Kidney (tissue), 14 donors: ENCODE measurements around the gene SNX5. TPM values are rescaled to one million over a fixed set of nuclear protein-coding genes. Genes with fewer than 3 reads are reported as not detected.

Experiments used
- DNase-seq, 5 donors: peaks; one replicate each; pipeline ENCODE4 v3.0.0-alpha.2; 2013 to 2020
- FAIRE-seq: peaks from 2 replicates; lab custom pipeline; 2012; peaks lifted over from hg19 to GRCh38; lab: Jason Lieb, UNC
- H3K27ac ChIP-seq, 2 donors: one replicate each; pipeline ENCODE4 v1.7.0; 2013; ENCODE audit warnings: low read depth in 2 of 2, low read length in 2 of 2, inconsistent platforms in 1 of 2
- H3K27me3 ChIP-seq: one replicate; pipeline ENCODE4 v1.7.1; 2013; ENCODE audit warnings: low read length, inconsistent platforms; ENCODE audit not compliant: control insufficient read depth, insufficient read depth
- H3K36me3 ChIP-seq, 3 donors: one replicate each; pipeline versions ENCODE4 v1.7.0 to v1.7.1; 2013; ENCODE audit warnings: low read length in 3 of 3, control low read depth in 1 of 3, inconsistent platforms in 1 of 3; ENCODE audit not compliant: insufficient read depth in 3 of 3, control insufficient read depth in 2 of 3
- H3K4me1 ChIP-seq, 3 donors: one replicate each; pipeline versions ENCODE4 v1.7.0 to v1.7.1; 2013; ENCODE audit warnings: low read length in 3 of 3, inconsistent platforms in 1 of 3, low read depth in 1 of 3; ENCODE audit not compliant: control insufficient read depth in 2 of 3, insufficient read depth in 2 of 3
- H3K4me3 ChIP-seq, 3 donors: one replicate each; pipeline versions ENCODE4 v1.7.0 to v1.8.1; 2013; ENCODE audit warnings: low read length in 3 of 3, control low read depth in 1 of 3, inconsistent platforms in 1 of 3
- H3K9ac ChIP-seq, 3 donors: one replicate each; pipeline versions ENCODE4 v1.7.0 to v1.7.1; 2013; ENCODE audit warnings: low read length in 3 of 3, control low read depth in 1 of 3, inconsistent platforms in 1 of 3
- H3K9me3 ChIP-seq, 3 donors: one replicate each; pipeline versions ENCODE4 v1.7.0 to v1.7.1; 2013; ENCODE audit warnings: low read length in 3 of 3, control low read depth in 1 of 3, inconsistent platforms in 1 of 3; ENCODE audit not compliant: control insufficient read depth in 2 of 3, insufficient read depth in 1 of 3
- intact Hi-C: fragments of 100-400 bp; cut with DNase I; formaldehyde crosslinking; loops from one replicate; pipeline ENCODE4 v1.11.1; 2022
- polyA plus RNA-seq: library from polyadenylated mRNA; stranded (reverse); fragments of 350-450 nt; fragmentation: Illumina TruSeq; extraction: RNeasy Lipid Tissue Mini Kit (QIAGEN cat#74804); gene quantifications from one replicate; pipeline ENCODE4 v1.2.3, GENCODE V29; 2014; ENCODE audit warnings: low read depth, low replicate concordance; ENCODE audit not compliant: insufficient read depth
- total RNA-seq: library from RNA; stranded (reverse); fragmentation: NEBNext Ultra II Directional; extraction: Animal tissue kit (Norgen Biotek cat#: 25700); gene quantifications from one replicate; pipeline ENCODE4 v1.2.1, GENCODE V29; 2021
- TF ChIP-seq, protein P1 (sequence below): IDR thresholded peaks from 3 replicates; pipeline ENCODE4 v1.5.1; 2012; ENCODE audit warnings: mild to moderate bottlenecking, moderate library complexity, borderline replicate concordance; ENCODE audit not compliant: insufficient read depth; ENCODE audit errors: extremely low read depth
- donor health status: control.
- donor health status: control.
- donor health status: control.
- donor health status: control.
- donor health status: control.
- donor health status: DM: yes; HTN: yes; CAD: no.
- donor health status: Normal renal cell carcinoma (clear cell type).

The SNX5 gene
- total and polyA plus RNA-seq, 2 donors from 2014 or later = 94.9 to 133 TPM

DNA sequence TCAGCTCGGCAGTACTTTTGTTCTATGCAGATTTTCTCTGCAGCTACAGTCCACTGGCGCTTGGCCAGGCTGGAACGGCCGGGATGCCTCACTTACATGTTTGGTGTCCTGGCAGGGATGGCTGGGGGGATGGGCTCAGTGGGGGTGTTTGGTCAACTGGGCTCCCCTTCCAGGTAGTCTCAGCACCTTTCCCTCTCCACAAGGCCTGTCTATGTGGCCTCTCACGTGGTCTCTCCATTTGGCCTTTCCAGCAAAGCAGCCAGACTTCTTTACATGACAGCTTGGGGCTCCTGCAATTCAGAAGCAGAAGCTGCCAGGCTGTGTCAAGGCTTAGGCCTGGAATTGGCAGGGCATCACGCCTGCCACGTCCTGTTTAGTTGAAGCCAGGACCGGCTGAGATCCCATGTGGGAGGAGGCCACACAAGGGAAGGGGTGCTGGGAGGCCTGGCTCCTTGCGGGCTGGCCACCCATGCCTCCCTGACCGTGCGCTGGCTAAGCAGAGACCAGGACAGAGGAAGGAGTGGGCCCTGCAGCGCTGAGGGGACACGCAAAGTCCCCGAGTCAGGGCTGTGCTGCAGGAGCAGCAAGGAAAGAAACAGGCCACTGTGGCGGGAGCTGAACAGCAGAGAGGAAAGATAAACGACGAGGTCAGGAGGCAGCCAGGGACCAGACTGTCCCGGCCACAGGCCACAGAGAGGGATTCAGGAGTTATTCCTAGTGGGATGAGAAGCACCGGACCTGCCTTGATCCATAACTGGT, 39.1 kb upstream of the SNX5 start:
- TF ChIP-seq, protein P1, sequence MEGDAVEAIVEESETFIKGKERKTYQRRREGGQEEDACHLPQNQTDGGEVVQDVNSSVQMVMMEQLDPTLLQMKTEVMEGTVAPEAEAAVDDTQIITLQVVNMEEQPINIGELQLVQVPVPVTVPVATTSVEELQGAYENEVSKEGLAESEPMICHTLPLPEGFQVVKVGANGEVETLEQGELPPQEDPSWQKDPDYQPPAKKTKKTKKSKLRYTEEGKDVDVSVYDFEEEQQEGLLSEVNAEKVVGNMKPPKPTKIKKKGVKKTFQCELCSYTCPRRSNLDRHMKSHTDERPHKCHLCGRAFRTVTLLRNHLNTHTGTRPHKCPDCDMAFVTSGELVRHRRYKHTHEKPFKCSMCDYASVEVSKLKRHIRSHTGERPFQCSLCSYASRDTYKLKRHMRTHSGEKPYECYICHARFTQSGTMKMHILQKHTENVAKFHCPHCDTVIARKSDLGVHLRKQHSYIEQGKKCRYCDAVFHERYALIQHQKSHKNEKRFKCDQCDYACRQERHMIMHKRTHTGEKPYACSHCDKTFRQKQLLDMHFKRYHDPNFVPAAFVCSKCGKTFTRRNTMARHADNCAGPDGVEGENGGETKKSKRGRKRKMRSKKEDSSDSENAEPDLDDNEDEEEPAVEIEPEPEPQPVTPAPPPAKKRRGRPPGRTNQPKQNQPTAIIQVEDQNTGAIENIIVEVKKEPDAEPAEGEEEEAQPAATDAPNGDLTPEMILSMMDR = no peak
- no peak overlapping the region for H3K27ac ChIP-seq
- no peak for FAIRE-seq
- H3K27me3 ChIP-seq = no peaks in the 10 kb centered on the region
- intact Hi-C loops = loop anchor here (10.0 kb wide), 1 partner anchor 503 kb away; no protein-coding TSS in a partner anchor
- H3K4me3 ChIP-seq = no peak overlapping the region
- peaks cover 0 to 10% (median 0%) of the 10 kb centered on the region in 3 donors for H3K4me1 ChIP-seq
- H3K9ac ChIP-seq = no peak overlapping the region
- no peaks in the 10 kb centered on the region for H3K36me3 ChIP-seq
- no peak for DNase-seq
- no peaks in the 10 kb centered on the region for H3K9me3 ChIP-seq

DNA sequence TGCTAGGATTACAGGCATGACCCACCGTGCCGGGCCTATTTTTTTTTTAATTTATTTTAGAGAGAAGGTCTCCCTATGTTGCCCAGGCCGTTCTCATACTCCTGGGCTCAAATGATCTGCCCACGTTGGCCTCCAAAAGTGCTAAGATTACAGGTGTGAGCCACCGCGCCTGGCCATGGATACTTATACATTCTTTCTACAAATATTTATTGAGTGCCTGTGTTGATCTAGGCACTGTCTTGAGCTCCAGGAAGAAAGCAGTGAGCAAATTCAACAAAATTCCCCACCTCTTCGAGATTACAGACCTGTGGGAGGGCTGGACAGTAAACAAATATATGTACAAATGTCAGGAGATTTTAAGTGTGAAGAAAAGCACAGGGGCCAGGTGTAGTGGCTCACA, 38.1 kb upstream of the SNX5 start:
- H3K27me3 ChIP-seq = no peaks in the 10 kb centered on the region
- H3K9ac ChIP-seq = no peak overlapping the region
- intact Hi-C loops = loop anchor here (10.0 kb wide), 1 partner anchor 502 kb away; no protein-coding TSS in a partner anchor
- H3K9me3 ChIP-seq = no peaks in the 10 kb centered on the region
- TF ChIP-seq, protein P1 = no peak
- H3K4me3 ChIP-seq = no peak overlapping the region
- no peaks in the 10 kb centered on the region for H3K36me3 ChIP-seq
- peaks cover 0 to 10% (median 0%) of the 10 kb centered on the region in 3 donors for H3K4me1 ChIP-seq
- FAIRE-seq = no peak
- DNase-seq = no peak
- H3K27ac ChIP-seq = no peak overlapping the region

DNA sequence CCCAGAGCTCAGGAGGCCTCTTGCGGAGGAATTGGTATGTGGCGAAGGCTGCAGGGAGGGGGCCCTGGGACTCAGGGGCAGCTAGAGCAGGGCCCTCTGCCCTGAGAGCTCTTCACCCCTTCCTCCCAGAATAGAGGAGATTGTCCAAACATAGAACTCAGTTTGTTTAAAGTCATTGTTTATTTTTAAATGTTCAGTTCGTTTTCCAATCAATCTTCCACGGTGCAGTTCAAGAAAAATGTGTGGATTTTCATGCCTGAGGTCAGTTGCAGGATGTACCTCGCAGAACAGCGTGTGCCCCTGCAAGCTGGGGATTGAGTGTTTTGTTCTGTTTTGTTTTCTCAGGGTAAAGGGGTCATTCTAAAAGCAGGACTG, 37.4 kb upstream of the SNX5 start:
- no peaks in the 10 kb centered on the region for H3K36me3 ChIP-seq
- TF ChIP-seq, protein P1 = no peak
- no peak overlapping the region for H3K9ac ChIP-seq
- no peak for DNase-seq
- no peak for FAIRE-seq
- H3K4me3 ChIP-seq = no peak overlapping the region
- peaks cover 0 to 12% (median 0%) of the 10 kb centered on the region in 3 donors for H3K4me1 ChIP-seq
- intact Hi-C loops = loop anchor here (10.0 kb wide), 1 partner anchor 501 kb away; no protein-coding TSS in a partner anchor
- H3K27ac ChIP-seq = no peak overlapping the region
- H3K27me3 ChIP-seq = no peaks in the 10 kb centered on the region
- no peaks in the 10 kb centered on the region for H3K9me3 ChIP-seq
